BLaER1 treated with 17β-estradiol and CSF1 and Interleukin-3, amounts not matched to agents 10 nM and 100 nM (cell line): ENCODE data around the gene OTUD4.
"Not testable (repeated sequence)": the region's sequence is repeated elsewhere in the genome, so short reads cannot be mapped to it uniquely, and the experiment has no call there.

Source experiments
- H3K27ac ChIP-seq, 11 experiments: shearing (Covaris generic); formaldehyde crosslinking; 2 replicates each; pipeline ENCODE4 v1.8.1; 2022
- H3K27me3 ChIP-seq, 11 experiments: shearing (Covaris generic); formaldehyde crosslinking; 2 replicates each; pipeline ENCODE4 v1.8.1; 2022
- H3K36me3 ChIP-seq, 11 experiments: shearing (Covaris generic); formaldehyde crosslinking; 2 replicates each; pipeline ENCODE4 v1.8.1; 2022
- H3K4me1 ChIP-seq, 10 experiments: shearing (Covaris generic); formaldehyde crosslinking; 2 replicates each; pipeline ENCODE4 v1.8.1; 2022
- H3K4me2 ChIP-seq, 11 experiments: shearing (Covaris generic); formaldehyde crosslinking; 2 replicates each; pipeline ENCODE4 v1.8.1; 2022
- H3K4me3 ChIP-seq, 10 experiments: shearing (Covaris generic); formaldehyde crosslinking; 2 replicates each; pipeline ENCODE4 v1.8.1; 2022
- H3K9ac ChIP-seq, 11 experiments: shearing (Covaris generic); formaldehyde crosslinking; 2 replicates each; pipeline ENCODE4 v1.8.1; 2022
- H3K9me3 ChIP-seq, 11 experiments: shearing (Covaris generic); formaldehyde crosslinking; replicated peaks in 1 of 11; 2 replicates each; pipeline ENCODE4 v1.8.1; 2022
- H4K20me1 ChIP-seq, 11 experiments: shearing (Covaris generic); formaldehyde crosslinking; 2 replicates each; pipeline ENCODE4 v1.8.1; 2022
- Cebpa-rat ChIP-seq, 11 experiments: shearing (Covaris generic); IDR thresholded peaks; 2 replicates each; pipeline ENCODE4 v1.8.1; 2022

Gene OTUD4, protein sequence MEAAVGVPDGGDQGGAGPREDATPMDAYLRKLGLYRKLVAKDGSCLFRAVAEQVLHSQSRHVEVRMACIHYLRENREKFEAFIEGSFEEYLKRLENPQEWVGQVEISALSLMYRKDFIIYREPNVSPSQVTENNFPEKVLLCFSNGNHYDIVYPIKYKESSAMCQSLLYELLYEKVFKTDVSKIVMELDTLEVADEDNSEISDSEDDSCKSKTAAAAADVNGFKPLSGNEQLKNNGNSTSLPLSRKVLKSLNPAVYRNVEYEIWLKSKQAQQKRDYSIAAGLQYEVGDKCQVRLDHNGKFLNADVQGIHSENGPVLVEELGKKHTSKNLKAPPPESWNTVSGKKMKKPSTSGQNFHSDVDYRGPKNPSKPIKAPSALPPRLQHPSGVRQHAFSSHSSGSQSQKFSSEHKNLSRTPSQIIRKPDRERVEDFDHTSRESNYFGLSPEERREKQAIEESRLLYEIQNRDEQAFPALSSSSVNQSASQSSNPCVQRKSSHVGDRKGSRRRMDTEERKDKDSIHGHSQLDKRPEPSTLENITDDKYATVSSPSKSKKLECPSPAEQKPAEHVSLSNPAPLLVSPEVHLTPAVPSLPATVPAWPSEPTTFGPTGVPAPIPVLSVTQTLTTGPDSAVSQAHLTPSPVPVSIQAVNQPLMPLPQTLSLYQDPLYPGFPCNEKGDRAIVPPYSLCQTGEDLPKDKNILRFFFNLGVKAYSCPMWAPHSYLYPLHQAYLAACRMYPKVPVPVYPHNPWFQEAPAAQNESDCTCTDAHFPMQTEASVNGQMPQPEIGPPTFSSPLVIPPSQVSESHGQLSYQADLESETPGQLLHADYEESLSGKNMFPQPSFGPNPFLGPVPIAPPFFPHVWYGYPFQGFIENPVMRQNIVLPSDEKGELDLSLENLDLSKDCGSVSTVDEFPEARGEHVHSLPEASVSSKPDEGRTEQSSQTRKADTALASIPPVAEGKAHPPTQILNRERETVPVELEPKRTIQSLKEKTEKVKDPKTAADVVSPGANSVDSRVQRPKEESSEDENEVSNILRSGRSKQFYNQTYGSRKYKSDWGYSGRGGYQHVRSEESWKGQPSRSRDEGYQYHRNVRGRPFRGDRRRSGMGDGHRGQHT

DNA sequence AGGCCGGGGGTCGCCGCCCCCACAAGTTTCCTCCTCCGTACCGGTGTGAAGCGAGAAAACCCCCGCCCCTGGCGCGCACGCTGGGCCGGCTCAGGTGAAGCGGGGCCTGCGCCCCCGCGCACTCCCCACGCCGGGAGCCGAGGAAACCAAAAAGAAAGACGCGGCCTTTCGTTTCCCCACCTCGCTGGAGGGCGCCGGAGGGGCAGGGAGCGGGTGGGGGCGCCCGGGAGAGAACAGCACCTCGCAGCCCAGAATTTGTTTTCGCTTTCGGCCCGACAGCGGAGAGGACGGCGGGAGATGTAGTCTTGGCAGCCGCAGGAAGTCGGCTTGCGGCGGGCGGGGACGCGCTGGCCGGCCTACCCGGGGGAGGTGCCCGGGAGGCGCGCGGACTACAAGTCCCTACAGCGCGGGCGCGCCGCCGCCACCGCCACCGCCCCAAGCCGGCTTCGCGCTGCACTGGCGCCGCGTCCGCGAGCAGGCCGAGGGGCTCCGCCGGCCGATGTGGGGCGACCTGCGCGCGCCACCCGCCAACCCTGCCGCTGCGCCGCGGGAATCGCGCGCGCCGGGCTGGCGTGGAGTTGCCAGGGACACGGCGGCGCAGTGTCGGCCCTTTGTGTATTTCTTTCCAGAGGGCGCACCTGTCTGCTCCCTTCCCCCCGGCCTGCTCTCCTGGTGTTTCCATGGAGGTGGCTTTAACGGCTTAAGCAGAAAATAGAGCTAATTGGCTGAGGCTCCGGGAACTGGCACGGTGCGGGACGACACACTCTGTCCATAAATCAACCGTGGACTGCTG is at the start of gene OTUD4:
TSS of gene OTUD4 (minus strand) at position 292 of the 793 bp plus-strand sequence. CDS start 616 bp downstream, outside the sequence.
- H3K9ac ChIP-seq, result peak within 1 kb of the TSS; percentile 91 to 97 (median 95)
- peaks cover 28 to 39% (median 32%) of the 10 kb centered on the region in 10 experiments for H3K4me1 ChIP-seq
- H3K4me3 ChIP-seq, result peak within 1 kb of the TSS; percentile 69 to 87 (median 78)
- H3K9me3 ChIP-seq, result no peaks in the 10 kb centered on the region
- peaks cover 20 to 39% (median 32%) of the 10 kb centered on the region in 11 experiments; a peak in 20 of 22 replicates for H4K20me1 ChIP-seq
- no peaks in the 10 kb centered on the region for H3K27me3 ChIP-seq
- peak within 1 kb of the TSS; percentile 92 to 97 (median 97) for H3K27ac ChIP-seq
- peaks cover 0 to 10% (median 4%) of the 10 kb centered on the region in 11 experiments; a peak in 10 of 22 replicates for H3K36me3 ChIP-seq
- no peak for TF ChIP-seq Cebpa-rat (IDR thresholded peaks at IDR 0.05)
- H3K4me2 ChIP-seq, result peak within 1 kb of the TSS; percentile 83 to 98 (median 91)

DNA sequence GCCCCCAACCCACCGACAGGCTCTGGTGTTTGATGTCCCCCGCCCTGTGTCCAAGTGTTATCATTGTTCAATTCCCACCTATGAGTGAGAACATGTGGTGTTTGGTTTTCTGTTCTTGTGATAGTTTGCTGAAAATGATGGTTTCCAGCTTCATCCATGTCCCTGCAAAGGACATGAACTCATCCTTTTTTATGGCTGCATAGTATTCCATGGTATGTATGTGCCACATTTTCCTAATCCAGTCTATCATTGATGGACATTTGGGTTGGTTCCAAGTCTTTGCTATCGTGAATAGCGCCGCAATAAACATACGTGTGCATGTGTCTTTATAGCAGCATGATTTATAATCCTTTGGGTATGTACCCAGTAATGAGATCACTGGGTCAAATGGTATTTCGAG is 42.8 kb upstream of the OTUD4 start:
- H3K4me1 ChIP-seq, H3K27ac ChIP-seq, H3K9me3 ChIP-seq, H3K4me3 ChIP-seq, H4K20me1 ChIP-seq, H3K4me2 ChIP-seq, H3K9ac ChIP-seq, H3K36me3 ChIP-seq, H3K27me3 ChIP-seq: not testable (repeated sequence)

- not testable (repeated sequence) for H3K27ac ChIP-seq, H3K4me2 ChIP-seq, H3K9ac ChIP-seq, H3K4me3 ChIP-seq, H3K9me3 ChIP-seq, H3K36me3 ChIP-seq, H3K27me3 ChIP-seq, H4K20me1 ChIP-seq
- H3K4me1 ChIP-seq, result peaks cover 14 to 20% (median 18%) of the 10 kb centered on the region in 10 experiments
Observed at GRCh38 chr4:145221529-145221928, 41.1 kb upstream of the OTUD4 start.

GRCh38 chr4:145219090-145219489 is 38.7 kb upstream of the OTUD4 start:
- Histone ChIP-seq H4K20me1 (no peaks in the 10 kb centered on the region), H3K27ac (no peak overlapping the region), H3K4me2 (no peak overlapping the region), H3K9ac (no peak overlapping the region), H3K4me1 (peaks cover 14 to 20% (median 18%) of the 10 kb centered on the region in 10 experiments), H3K9me3 (no peaks in the 10 kb centered on the region; a peak in 1 of 22 replicates), H3K36me3 (no peaks in the 10 kb centered on the region), H3K27me3 (no peaks in the 10 kb centered on the region), H3K4me3 (no peak overlapping the region)
- TF ChIP-seq Cebpa-rat (IDR thresholded peaks at IDR 0.05), result no peak

- H4K20me1 ChIP-seq, result no peaks in the 10 kb centered on the region
- no peak overlapping the region for H3K27ac ChIP-seq
- no peak overlapping the region for H3K9ac ChIP-seq
- H3K9me3 ChIP-seq, result no peaks in the 10 kb centered on the region; a peak in 1 of 22 replicates
- peaks cover 14 to 20% (median 18%) of the 10 kb centered on the region in 10 experiments for H3K4me1 ChIP-seq
- TF ChIP-seq Cebpa-rat (IDR thresholded peaks at IDR 0.05), result no peak
- peak overlapping the region in 10 of 11 experiments; percentile 3 to 51 (median 24); a peak in 10 of 22 replicates for H3K4me2 ChIP-seq
- H3K36me3 ChIP-seq, result no peaks in the 10 kb centered on the region
- no peaks in the 10 kb centered on the region for H3K27me3 ChIP-seq
- no peak overlapping the region for H3K4me3 ChIP-seq
Observed at GRCh38 chr4:145218251-145218650, 37.9 kb upstream of the OTUD4 start.

DNA sequence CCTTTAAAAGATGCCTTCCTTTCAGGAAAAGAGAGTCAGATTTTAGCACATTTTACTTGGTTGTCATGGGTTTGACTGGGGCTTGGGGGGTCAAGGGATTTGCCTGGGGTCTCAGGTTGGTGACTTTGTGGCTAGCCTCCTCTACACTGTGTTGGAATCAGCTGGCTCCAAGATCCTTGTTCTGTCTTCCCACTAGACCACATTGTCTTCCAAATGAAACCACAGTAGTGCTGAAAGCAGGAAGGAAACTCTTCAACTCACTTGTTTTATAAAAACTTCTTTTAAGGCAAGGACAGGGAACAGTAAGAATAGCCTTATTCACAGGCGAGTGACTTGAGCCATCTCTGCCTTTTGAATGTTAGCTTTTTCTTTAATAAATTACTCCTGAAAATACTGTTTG is 37.0 kb upstream of the OTUD4 start:
- Histone ChIP-seq H3K27ac (no peak overlapping the region), H4K20me1 (no peaks in the 10 kb centered on the region), H3K4me2 (peak overlapping the region; percentile 4 to 73 (median 41)), H3K4me1 (peaks cover 14 to 20% (median 18%) of the 10 kb centered on the region in 10 experiments), H3K27me3 (no peaks in the 10 kb centered on the region), H3K4me3 (no peak overlapping the region), H3K36me3 (no peaks in the 10 kb centered on the region), H3K9ac (peak overlapping the region in 2 of 11 experiments; percentile 7 to 43; a peak in 1 of 22 replicates), H3K9me3 (no peaks in the 10 kb centered on the region; a peak in 1 of 22 replicates)
- no peak for TF ChIP-seq Cebpa-rat (IDR thresholded peaks at IDR 0.05)

- H3K9me3 ChIP-seq, result no peaks in the 10 kb centered on the region; a peak in 1 of 22 replicates
- H3K27ac ChIP-seq, result no peak overlapping the region
- no peaks in the 10 kb centered on the region for H3K27me3 ChIP-seq
- no peak overlapping the region for H3K9ac ChIP-seq
- H3K36me3 ChIP-seq, result no peaks in the 10 kb centered on the region
- H3K4me1 ChIP-seq, result peaks cover 14 to 20% (median 18%) of the 10 kb centered on the region in 10 experiments
- no peak overlapping the region for H3K4me3 ChIP-seq
- H3K4me2 ChIP-seq, result peak overlapping the region in 1 of 11 experiments; percentile 61; a peak in 1 of 22 replicates
- H4K20me1 ChIP-seq, result no peaks in the 10 kb centered on the region
- no peak for TF ChIP-seq Cebpa-rat (IDR thresholded peaks at IDR 0.05)
Observed at GRCh38 chr4:145216535-145216934, 36.1 kb upstream of the OTUD4 start.

GRCh38 chr4:145213245-145213644 is 32.9 kb upstream of the OTUD4 start:
- no peak overlapping the region for H3K4me3 ChIP-seq
- no peaks in the 10 kb centered on the region for H4K20me1 ChIP-seq
- no peak for TF ChIP-seq Cebpa-rat (IDR thresholded peaks at IDR 0.05)
- H3K27ac ChIP-seq, result no peak overlapping the region
- H3K36me3 ChIP-seq, result no peaks in the 10 kb centered on the region
- H3K4me2 ChIP-seq, result no peak overlapping the region
- H3K27me3 ChIP-seq, result no peaks in the 10 kb centered on the region
- no peaks in the 10 kb centered on the region; a peak in 1 of 22 replicates for H3K9me3 ChIP-seq
- H3K4me1 ChIP-seq, result peaks cover 11 to 17% (median 15%) of the 10 kb centered on the region in 10 experiments
- no peak overlapping the region for H3K9ac ChIP-seq
